Germinal center (tissue), 1 donor: ENCODE data around the gene OR4F6.

Experiments used
- DNase-seq: peaks from one replicate; pipeline ENCODE4 v3.0.0; 2012; ENCODE audit warnings: mixed read lengths, low spot score

OR4F6 gene

GRCh38 chr15:101804941-101805340 lies 1.6 kb downstream of the OR4F6 start:
- no peak for DNase-seq

GRCh38 chr15:101805605-101806345 lies 2.5 kb downstream of the OR4F6 start:
- DNase-seq, result no peak

GRCh38 chr15:101807345-101807945 lies 4.1 kb downstream of the OR4F6 start:
- no peak for DNase-seq

GRCh38 chr15:101808201-101808600 lies 4.9 kb downstream of the OR4F6 start:
- DNase-seq, result no peak

- no peak for DNase-seq
Observed at GRCh38 chr15:101810456-101810855, 7.1 kb downstream of the OR4F6 start.

DNA sequence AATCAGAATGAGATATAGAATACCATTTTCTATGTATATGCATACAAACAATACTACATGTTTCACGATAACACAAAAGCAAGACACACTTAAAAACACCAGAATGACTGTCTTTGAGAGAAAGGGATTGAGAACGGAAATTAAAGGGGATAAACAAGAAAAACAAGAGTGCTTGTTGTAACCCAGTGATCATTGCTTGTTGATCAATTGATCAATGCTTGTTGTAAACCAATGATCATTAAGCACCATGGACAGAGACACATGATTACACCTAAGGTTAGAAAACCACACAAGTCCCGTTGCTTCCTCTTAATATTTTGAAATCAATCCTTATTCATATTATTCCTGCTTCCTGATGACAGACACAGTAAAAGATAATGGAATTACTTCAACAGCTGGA lies 7.6 kb downstream of the OR4F6 start:
- no peak for DNase-seq

DNA sequence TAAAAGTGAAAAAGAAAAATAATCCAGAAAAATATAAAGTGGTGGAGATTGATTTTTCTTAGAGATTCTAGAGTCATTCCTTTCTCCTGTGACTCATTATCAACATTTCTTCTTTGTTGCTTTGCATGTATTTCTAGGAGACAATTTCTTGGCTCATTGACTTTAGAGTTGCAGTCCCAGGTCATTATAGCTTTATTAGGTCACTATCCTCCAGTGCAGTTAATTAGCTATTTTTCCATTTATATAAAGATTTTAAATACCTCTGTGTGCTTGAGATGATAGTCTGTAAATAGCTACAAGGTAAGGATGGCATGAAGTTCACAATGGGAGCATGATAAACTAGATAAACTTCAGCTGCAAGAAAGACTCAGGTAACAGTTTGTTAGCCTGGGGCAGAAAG lies 8.6 kb downstream of the OR4F6 start, which contains the start of gene OR4F15:
Gene OR4F15, plus strand, starts transcription at position 301 of the 400 bp plus-strand sequence. CDS start 5,985 bp downstream, outside the sequence.
- DNase-seq, result no peak

DNA sequence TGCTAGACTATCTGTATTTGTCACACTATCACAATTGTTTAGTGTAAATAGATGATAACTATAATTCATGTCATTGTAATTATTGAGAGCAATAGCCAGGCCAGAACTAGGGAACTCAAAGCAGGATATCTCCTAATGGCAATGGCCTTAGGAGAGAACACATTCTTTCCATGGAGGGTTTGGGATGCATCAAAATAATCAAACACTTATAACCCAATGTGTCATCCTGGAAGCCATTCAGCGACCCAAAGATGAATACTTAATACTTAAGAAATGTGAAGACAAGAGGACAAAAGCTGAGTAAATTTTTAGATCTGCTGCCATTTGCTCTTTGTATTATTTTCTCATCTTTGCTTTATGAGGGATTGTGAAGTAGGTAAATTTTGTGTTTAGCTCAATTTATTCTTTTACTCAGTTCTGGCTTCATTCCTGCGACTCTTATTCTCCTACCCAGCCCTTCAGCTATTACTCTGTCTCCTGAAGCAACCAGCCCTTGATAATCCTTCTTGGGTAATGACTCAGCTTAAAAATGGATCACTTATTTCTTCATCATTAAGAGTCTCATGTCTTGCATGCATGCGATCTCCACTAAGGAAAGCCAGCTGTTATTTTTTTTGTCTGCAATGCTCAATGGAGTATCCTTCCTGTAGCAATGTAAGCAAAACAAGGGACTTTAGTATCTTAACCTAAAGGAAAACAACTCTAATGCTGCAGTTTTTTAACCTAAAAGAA lies 10.7 kb downstream of the OR4F6 start:
- no peak for DNase-seq

- DNase-seq, result no peak
Observed at GRCh38 chr15:101820781-101821180, 17.5 kb downstream of the OR4F6 start.

DNA sequence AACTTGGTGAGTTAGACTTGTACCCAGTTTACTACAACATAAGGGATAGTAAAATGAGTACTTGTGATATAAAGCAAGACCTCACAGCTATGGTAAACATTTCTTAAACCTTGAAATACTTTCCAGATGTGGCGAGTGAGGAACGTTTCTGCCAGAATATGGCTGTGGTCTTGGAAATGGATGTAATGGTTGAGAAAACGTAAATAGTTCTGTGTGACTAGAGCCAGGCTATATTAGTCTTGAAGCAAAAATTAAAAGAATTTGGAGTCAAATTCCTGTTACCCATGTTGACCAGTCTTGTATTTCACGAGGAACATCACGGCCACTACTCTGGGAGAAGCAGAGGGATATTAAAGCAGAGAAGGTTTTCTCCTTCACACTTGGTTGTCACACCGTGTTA lies 23.9 kb downstream of the OR4F6 start:
- DNase-seq, result no peak

DNA sequence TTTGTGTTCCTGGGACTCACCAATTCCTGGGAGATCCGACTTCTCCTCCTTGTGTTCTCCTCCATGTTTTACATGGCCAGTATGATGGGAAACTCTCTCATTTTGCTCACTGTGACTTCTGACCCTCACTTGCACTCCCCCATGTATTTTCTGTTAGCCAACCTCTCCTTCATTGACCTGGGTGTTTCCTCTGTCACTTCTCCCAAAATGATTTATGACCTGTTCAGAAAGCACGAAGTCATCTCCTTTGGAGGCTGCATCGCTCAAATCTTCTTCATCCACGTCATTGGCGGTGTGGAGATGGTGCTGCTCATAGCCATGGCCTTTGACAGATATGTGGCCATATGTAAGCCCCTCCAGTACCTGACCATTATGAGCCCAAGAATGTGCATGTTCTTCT lies 25.5 kb downstream of the OR4F6 start:
- DNase-seq, result no peak

DNA sequence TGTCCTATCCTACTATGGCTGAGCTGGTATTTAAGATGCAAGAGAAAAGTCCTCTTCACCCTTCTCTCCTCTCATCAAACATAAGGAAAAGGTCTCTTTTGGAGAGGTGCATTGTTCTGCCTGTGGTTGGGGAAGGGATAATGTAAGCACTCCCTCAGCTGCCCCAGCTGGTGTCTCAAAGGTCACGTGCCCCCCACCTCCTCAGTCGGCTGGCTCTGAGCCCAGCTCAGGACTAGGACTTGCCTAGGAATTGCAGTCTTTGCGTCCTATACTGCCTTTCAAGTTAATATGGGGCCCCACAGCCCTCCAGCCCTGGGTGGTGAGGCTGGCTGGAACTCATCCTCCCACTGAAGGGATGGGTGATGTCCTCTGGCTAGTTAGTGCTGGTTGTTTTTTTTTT lies 38.3 kb downstream of the OR4F6 start:
- no peak for DNase-seq

DNA sequence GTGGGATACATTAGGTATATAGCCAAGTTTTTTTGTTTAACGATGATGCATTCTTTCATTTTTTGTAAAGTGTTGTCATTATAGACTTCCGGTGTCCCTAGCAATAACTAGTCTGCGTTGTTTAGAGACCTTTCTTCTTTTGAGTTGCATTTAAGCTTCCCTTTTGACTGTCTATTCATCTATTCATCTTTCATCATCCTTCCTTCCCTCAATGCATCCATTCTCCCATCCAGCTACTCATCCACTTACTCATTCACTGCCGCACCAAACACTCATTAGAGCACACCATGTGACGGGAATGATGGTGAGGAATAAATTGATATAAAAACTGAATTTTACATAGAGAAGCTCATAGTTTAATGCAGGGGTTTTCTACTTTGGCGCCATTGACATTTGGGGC lies 41.6 kb downstream of the OR4F6 start:
- DNase-seq, result no peak

DNA sequence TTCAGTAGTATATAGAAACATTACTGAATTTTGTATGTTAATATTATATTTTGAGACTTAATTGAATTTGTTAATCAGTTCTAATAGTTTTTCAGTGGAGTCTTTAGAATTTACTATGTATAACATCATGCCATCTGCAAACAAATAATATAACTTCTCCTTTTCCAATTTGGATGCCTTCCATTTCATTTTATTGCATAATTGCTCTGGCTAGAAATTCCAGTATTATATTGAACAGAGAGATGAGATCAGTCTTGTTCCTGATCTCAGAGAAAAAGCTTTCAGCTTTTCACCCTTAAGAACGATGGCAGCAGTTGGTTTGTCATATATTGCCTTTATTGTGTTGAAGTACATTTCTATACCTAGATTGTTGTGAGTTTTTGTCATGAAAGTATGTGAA lies 49.0 kb downstream of the OR4F6 start:
- DNase-seq, result no peak
